HG02759 (cell line): ENCODE data around the gene SPTBN4.
"Not testable (repeated sequence)": the region's sequence is repeated elsewhere in the genome, so short reads cannot be mapped to it uniquely, and the experiment has no call there.

Experiments used
- ATAC-seq: cut with Tn5 transposase; IDR thresholded peaks from one replicate; pipeline ENCODE4 v1.9.1; 2021; ENCODE audit warnings: mild to moderate bottlenecking, moderate library complexity; ENCODE audit not compliant: unreplicated experiment

The SPTBN4 gene

DNA sequence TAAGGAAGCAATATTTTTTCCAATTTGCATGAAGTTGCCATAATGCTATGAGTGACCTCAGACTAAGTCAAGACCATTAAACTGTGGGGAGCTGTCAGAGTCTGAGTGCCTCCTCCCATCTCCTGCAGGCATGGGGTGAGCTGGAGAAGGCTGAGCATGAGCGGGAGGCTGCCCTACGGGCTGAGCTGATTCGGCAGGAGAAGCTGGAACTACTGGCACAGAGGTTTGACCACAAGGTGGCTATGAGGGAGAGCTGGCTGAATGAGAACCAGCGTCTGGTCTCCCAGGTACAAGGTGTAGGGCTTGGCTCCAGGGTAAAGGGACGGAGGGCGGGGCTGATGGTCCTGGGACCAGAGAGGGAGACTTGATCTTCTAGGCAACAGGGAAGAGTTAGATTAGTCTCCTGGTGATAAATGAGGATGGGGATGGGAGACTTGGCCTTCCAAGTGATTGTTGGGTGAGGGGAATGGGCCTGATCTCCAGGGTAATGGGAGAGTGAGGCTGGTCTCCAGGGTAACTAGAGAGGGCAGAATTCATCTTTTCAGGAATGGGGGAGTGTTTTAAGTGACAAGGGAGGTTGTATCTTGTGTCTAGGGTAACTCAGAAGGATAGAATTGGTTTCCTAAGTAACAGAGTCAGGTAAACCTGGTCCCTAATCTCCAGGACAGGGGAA, 36.0 kb downstream of the SPTBN4 start:
- no peak for ATAC-seq

DNA sequence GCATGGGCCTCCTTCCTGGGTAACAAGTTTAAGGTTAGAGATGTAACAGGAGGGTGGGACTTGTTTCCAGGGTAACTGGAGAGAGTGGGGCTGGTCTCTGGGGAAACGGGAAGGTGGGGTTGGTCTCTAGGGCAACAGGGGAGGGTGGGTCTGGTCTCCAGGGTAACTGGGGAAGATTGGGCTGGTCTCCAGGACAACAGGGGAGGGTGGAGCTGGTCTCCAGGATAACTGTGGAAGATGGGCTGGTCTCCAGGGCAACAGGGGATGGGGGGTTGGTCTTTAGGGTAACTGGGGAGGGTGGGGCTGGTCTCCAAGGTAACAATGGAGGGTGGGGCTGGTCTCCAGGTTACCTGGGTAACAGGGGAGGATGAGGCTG, 36.5 kb downstream of the SPTBN4 start:
- ATAC-seq = no peak

DNA sequence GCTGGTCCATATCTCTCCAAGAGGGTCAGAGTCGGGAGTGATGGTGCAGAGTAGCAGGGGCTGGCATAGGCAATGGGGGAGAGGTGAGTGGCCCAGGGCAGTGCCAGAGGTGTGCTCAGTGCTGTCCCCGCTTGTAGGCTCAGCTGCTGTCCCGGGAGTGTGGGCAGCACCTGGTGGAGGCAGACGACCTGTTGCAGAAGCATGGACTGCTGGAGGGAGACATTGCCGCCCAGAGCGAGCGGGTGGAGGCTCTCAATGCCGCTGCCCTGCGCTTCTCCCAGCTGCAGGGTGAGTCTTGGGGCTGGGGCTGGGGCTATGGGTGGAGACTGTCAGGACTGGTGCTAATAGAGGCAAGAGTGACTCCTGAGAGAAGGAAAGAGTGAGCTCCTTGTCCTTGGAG, 39.3 kb downstream of the SPTBN4 start:
- no peak for ATAC-seq

DNA sequence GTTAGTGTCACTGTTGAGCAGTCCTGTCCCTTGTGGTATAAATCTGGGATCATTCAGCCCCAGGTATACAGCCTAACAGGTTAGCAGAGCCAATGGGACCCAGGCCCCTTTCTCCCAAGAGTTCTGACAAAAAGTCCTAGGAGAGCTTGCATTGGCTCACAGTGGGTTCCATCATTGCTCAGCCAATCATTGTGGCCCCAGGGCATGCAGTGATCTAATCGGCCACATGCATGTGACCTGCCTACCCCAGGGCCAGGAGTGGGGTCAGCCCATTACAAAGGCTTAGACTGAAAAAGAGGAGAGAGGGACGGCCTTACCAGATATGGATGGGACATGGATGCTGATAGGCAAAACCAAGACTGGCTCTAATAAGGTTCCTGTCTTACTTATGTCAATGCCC, 41.1 kb downstream of the SPTBN4 start:
- no peak for ATAC-seq

DNA sequence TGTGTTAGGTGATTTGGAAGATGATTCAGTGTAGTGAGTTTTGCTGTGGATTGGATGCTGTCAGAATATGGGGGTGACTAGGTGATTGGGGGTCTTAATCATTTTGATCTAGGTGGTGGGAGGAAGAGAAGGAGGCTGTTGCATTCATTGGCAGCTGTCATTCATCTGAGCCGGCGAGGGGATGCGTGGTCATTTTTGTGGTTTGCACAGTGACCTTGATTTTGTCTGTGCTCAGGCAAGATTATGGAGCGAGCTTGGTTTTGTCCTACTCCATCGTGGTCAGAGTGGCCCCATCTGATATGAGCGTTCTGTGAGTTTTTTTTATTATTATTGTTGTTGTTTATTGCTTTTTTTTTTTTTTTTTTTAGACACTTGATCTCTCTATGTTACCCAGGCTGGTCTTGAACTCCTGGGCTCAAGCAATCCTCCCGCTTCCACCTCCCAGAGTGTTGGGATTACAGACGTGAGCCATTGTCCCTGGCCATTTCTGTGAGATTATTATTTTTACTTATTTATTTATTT, 42.0 kb downstream of the SPTBN4 start:
- ATAC-seq = no peak

DNA sequence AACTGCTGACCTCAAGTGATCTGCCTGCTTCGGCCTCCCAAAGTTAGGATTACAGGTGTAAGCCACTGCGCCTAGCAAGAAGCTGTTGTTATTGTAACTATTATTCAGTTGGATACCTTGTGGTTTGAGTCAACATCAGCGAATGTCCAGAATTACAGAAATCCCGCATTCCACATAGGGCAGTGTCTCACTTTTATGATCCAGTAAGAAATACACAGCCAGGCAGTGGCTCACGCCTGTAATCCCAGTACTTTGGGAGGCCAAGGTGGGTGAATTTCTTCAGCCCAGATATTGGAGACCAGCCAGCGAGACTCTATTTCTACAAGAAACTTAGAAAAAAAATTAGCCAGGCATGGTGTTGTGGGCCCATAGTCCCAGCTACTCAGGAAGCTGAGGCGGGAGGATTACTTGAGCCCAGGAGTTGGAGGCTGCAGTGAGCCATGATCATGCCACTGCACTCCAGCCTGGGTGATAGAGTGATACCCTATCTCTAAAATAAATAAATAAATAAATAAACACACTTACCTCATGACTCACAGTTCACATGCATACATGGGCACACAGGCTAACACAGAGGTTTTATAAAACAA, 43.8 kb downstream of the SPTBN4 start:
- ATAC-seq = no peak

DNA sequence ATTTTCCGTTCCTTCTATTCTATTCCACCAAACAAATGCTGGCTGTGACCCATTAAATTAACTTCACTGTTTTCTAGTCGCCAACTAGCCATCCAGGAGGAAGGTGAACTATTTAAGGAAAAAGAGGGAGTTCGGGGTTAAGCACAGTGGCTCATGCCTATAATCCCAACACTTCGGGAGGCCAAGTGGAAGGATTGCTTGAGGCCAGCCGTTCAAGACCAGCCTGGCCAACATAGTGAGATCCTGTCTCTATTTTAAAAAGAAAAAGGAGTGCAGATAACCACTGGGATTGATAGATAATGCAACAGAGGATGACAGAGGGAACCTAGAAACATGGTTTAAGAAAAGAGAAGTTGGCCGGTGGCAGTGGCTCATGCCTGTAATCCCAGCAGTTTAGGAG, 44.7 kb downstream of the SPTBN4 start:
- ATAC-seq = no peak

DNA sequence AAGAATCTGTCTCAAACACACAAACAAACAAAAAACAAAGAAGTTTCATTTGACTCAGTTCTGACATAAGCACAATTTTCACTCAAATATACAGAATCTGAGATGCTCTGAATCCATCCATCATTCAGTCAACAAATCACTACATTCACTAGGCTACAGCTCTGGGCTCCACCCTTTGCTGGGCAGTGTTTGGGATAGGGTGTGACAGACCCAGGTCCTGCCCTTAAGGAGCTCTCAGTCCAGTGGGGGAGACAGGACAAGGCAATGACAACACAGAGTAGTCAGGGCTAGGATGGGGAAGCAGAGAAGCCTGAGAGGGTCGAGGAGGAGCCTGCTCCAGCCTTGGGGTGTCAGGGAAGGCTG, 45.3 kb downstream of the SPTBN4 start:
- ATAC-seq = no peak

DNA sequence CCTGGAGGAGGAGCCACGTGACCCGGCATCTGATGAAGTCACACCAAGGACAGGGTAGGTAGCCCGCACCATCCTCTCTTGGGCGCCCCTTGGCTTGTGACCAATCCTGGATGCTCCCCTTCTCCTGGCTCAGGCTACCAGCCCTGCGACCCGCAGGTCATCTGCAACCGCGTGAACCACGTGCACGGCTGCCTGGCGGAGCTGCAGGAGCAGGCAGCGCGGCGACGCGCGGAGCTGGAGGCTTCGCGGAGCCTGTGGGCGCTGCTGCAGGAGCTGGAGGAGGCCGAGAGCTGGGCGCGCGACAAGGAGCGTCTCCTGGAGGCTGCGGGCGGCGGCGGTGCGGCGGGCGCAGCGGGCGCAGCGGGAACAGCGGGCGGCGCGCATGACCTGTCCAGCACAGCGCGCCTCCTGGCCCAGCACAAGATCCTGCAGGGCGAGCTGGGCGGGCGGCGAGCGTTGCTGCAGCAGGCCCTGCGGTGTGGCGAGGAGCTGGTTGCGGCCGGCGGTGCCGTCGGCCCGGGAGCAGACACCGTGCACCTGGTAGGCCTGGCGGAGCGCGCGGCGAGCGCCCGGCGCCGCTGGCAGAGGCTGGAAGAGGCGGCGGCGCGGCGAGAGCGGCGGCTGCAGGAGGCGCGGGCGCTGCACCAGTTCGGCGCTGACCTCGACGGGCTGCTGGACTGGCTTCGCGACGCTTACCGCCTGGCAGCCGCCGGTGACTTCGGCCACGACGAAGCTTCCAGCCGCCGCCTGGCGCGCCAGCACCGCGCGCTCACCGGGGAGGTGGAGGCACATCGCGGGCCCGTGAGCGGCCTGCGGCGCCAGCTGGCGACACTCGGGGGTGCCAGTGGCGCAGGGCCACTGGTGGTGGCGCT, 45.9 kb downstream of the SPTBN4 start:
- ATAC-seq = no peak

DNA sequence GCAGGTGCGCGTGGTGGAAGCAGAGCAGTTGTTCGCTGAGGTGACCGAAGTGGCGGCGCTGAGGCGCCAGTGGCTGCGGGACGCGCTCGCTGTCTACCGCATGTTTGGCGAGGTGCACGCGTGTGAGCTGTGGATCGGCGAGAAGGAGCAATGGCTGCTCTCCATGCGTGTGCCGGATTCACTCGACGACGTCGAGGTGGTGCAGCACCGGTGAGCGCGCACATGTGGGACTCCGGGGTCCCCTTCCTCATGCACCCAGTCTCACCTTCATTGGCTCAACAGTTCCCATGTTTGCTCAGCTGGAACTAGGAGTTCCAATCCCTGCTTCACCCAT, 46.5 kb downstream of the SPTBN4 start:
- no peak for ATAC-seq

DNA sequence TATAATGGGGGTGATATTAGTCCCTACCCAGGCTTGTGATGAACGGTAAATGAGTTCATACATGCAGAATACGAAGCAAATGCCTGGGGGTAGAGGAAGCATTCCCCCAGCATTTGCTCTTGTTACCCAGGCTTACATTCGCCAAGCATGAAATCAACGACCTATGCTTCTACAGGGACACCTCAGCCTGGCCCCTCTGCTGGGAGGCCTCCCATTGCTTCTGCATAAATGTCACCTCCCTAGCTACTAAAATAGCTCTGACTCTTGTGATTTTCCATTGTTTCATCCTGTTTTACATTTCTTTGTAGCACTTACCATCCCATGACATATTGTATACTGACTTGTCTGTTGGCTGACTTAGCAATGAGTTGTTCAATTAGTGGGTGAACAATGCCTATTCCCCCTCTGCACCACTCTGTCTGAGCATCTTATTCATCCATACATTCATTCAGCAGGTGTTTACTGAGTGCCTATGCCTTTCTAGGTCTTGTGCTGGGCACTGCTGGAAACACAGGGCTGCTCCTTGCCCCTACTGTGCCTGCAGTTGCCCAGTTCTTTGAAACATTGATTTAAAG, 47.0 kb downstream of the SPTBN4 start:
- ATAC-seq = no peak

DNA sequence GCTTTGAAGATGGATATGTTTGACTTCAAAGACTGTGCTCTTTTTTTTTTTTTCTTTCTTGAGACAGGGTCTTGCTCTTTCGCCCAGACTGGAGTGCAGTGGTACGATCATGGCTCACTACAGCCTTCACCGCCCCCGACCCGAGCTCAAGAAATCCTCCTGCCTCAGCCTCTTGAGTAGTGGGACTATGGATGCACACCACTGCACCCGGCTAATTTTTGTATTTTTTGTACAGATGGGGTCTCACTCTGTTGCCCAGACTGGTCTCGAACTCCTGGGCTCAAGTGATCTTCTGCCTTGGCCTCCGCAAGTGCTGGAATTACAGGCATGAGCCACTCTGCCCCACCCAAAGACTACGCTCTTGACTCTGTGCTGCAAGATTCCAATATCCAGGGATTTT, 50.4 kb downstream of the SPTBN4 start:
- no peak for ATAC-seq

DNA sequence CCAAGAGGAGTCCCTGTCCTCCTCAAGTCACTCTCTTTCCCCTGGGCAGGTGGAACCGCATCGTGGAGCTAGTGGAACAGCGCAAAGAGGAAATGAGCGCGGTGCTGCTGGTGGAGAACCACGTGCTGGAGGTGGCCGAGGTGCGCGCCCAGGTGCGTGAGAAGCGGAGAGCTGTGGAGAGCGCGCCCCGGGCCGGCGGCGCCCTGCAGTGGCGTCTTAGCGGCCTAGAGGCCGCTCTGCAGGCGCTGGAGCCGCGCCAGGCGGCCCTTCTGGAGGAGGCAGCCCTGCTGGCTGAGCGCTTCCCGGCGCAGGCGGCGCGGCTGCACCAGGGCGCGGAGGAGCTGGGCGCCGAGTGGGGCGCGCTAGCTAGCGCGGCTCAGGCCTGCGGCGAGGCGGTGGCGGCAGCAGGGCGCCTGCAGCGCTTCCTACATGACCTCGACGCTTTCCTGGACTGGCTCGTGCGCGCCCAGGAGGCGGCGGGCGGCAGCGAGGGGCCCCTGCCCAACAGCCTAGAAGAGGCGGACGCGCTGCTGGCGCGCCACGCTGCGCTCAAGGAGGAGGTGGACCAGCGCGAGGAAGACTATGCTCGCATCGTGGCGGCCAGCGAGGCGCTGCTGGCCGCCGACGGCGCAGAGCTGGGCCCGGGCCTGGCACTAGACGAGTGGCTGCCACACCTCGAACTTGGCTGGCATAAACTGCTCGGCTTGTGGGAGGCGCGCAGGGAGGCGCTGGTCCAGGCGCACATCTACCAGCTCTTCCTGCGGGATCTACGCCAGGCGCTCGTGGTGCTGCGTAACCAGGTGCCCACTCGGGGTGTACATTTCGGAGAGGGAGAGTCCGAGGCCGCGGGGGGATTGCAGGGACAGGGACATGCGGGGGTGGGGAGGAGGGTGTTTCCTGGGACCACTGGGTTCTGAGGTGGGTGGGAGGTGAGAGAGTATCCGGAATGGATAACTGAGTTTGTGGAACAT, 52.8 kb downstream of the SPTBN4 start:
- ATAC-seq = no peak

DNA sequence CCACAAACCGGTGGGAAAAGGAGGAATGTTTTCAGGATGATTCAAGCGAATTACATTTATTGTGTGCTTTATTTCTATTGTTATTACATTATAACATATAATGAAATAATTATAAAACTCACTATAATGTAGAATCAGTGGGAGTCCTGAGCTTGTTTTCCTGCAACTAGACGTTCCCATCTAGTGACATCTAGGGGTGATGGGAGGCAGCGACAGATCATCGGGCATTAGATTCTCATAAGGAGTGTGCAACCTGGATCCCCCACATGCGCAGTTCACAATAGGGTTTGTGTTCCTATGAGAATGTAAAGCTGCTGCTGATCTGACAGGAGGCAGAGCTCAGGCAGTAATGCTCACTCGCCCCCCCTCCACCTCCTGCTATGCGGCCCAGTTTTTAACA, 54.5 kb downstream of the SPTBN4 start:
- no peak for ATAC-seq

DNA sequence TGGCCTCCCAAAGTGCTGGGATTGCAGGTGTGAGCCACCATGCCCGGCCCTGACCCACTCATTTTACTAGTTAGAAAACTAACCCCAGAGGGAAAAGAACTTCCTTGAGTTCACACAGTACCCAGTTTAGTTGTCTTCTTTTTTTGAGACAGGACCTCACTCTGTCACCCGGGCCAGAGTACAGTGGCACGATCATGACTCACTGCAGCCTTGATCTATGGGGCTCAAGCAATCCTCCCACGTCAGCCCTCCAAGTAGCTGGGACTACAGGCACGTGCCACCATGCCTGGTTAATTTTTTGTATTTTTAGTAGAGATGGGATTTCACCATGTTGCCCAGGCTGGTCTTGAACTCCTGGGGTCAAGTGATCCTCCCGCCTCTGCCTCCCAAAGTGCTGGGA, 55.1 kb downstream of the SPTBN4 start:
- not testable (repeated sequence) for ATAC-seq

DNA sequence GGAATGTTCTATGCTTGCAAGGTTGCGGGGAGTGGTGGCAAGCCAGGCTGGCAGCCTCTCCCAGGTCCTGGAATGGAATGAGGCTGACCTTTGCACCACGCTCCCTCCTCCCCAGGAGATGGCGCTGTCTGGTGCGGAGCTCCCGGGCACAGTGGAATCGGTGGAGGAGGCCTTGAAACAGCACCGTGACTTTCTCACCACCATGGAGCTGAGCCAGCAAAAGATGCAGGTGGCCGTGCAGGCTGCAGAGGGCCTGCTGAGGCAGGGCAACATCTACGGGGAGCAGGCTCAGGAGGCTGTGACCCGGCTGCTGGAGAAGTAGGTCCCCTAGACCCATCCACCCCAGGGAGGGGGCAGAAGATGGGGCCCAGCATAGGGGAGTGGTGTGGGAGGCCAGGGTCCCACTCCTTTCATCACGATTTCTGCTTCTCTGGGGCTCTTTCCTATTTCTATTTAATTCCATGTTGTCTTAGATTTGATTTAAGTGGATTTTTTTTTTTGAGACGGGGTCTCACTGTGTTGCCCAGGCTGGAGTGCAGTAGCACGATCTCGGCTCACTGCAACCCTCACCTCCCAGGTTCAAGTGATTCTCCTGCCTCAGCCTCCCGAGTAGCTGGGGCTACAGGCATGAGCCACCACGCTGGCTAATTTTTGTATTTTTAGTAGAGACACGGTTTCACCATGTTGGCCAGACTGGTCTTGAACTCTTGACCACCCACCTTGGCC, 56.7 kb downstream of the SPTBN4 start:
- ATAC-seq = no peak

DNA sequence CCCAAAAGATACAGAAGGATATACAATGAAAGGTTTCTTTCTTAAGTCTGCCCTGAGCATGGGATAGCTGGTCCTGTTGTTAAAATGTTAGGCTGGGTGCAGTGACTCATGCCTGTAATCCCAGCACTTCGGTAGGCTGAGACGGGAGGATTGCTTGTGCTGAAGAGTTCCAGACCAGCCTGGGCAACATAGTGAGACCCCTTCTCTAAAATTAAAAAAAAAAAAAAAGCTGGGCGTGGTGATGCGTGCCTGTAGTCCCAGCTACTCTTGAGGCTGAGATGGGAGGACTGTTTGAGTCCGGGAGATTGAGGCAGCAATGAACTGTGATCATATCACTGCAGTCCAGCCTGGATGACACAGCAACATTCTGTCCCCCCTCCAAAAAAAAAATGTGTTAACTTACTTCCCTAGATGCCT, 57.3 kb downstream of the SPTBN4 start:
- no peak for ATAC-seq

DNA sequence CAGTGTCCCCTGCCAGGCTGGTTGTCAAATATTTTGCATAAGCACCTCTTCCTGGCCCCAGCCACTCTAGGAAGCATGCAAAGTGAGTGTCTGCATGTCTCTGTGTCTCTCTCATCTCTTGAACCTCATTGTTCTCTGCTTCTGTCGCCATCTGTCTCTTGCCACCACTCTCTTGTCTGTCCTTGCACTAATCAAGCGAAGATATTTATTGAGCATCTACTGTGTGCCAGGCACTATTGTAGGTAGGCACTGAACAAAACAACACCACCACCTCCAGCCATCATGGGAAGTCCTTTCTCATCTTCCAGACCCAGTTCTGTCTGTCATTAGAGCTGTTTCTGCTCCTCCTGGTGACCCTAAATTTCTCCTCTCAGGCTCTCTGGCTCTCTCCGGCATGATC, 57.9 kb downstream of the SPTBN4 start:
- no peak for ATAC-seq

DNA sequence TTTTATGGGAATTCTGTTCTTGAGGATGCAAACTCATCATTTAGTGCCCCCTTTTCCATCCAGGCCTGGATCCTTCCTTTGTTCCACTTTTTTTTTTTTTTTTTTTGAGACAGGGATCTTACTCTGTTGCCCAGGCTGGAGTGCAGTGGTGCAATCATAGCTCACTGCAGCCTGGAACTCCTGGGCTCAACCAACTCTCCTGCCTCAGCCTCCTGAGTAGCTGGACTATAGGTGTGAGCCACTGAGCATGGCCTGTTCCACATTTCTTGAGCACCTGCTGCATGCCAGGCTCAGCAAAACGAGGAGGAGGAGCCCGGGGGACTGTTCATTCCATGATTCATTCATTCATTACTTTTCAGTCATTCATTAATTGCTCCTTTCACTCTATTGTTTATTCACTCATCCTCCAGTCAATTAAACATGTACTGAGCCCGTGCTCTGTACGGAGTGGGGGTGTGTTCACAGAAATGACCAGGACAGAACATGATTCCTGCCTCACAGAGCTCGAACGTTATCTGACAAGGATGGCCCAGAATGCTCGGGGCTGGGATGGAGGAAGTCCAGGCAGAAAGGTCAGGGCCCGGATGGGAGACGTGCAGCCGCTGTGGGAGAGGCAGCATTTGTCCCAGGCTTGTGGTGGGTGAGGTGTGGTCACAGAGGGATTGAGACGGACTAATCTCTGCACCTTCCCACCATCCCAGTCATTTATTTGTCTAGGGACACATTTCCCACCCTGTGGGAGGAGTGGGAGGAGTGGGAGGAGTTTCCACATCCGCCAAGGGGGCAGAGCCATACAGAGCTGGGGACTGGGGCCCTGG, 58.6 kb downstream of the SPTBN4 start:
- ATAC-seq = no peak
